Measurements from ENCODE around the gene SERHL2.
"Not testable (repeated sequence)": the region's sequence is repeated elsewhere in the genome, so short reads cannot be mapped to it uniquely, and the experiment has no call there.

The SERHL2 gene

GRCh38 chr22:42553475-42554361, at the start of gene SERHL2:
TSS of gene SERHL2 (plus strand) at chr22:42553956. CDS start at chr22:42554021, 65 bp downstream.
- DNase-seq = peak; percentile 48

- DNase-seq = not testable (repeated sequence)
Observed at GRCh38 chr22:42508327-42508974, 45.3 kb upstream of the SERHL2 start.

DNA sequence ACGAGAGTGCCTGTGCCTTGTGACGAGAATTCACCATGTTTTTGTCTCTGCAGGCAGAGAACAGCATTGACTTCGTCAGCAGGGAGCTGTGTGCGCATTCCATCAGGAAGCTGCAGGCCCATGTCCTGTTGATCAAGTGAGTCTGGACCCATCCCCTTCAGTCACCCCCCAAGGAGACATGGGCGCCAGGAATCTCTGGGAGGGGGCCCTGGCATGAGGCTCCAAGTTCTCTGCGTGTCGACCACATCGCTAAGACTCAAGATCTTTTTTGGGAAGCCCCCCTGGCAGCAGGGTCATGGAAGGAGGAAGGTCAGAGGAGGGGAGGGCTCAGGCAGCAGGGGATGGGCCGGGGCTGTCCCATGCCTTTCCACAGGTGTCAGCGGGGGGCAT, 44.8 kb upstream of the SERHL2 start:
- DNase-seq = not testable (repeated sequence)

DNA sequence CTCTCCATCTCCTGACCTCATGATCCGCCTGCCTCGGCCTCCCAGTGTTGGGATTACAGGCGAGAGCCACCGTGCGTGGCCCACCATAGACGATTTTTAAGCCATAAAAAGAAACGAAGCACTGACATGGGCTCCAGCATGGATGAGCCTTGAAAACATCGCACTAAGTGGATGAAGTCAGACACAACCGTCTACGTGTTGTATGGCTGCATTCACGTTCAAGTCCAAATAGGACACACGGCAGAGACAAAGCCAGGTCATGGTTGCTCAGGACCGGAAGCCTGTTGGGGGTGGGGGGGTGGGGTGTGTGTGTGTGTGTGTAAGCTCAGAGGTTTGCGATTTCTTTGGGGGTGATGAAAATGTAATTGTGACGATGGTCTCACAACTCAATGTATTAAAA, 44.2 kb upstream of the SERHL2 start:
- no peak for DNase-seq

GRCh38 chr22:42511401-42511891, 42.3 kb upstream of the SERHL2 start:
- DNase-seq = no peak

GRCh38 chr22:42512273-42512990, 41.3 kb upstream of the SERHL2 start:
- DNase-seq = not testable (repeated sequence)

GRCh38 chr22:42514331-42514730, 39.4 kb upstream of the SERHL2 start:
- DNase-seq = not testable (repeated sequence)

DNA sequence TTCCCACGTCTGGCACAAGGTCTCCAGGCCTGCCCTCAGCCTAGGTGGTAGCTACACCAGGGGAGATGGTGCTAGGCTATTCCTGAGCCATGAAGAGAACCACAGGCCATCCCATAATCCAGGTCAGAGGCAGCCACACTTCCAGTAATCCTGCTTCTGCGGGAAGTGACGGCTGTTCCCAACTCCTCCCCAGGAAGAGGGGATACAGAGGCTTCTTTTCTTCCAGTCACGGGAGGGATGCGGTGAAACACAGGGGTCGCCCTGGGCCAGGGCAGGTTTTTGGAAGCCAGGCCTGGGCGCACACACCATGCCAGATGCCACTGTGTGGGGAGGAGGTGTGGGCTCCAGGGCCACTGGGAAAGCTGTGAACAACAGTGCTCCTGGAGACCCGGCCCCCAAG, 38.5 kb upstream of the SERHL2 start:
- DNase-seq = not testable (repeated sequence)

DNA sequence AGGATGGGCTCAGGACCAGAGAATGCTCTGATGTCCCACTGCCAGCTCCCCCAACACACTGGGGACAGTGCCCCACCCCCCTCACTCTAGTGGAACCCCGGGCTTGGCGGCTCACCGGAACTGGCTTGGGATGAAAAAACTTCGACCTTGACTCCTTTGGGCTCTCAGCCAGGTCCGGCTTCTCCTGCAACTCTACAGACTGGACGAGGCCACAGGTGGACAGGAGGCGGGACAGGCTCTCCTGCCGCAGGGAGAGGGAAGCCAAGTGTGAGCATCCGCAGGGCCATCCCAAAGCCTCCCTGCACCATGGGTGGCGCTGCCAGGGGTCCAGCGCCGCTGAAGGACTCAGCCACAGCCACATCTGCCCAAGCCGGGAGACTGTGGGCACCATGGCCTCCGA, 37.9 kb upstream of the SERHL2 start:
- DNase-seq = no peak

DNA sequence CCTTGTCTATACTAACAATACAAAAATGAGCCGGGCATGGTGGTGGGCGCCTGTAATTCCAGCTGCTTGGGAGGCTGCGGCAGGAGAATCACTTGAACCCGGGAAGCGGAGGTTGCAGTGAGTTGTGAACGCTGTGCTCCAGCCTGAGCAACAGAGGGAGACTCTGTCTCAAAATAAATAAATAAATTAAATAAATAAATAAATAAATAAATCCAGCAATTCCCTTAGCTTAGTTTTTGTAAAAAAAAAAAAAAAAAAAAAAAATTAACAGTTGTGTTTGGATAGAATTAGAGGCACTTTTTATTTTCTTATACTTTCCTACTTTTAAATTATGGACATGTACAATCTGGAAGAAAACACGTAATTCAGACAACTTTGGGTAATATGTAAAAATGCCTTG, 36.7 kb upstream of the SERHL2 start:
- not testable (repeated sequence) for DNase-seq

GRCh38 chr22:42518638-42519524, 34.9 kb upstream of the SERHL2 start:
- not testable (repeated sequence) for DNase-seq

- DNase-seq = peak; percentile 18
Observed at GRCh38 chr22:42519525-42520401, 34.0 kb upstream of the SERHL2 start, which contains the start of gene RRP7A. TSS of gene RRP7A (minus strand) at chr22:42519796. CDS start at chr22:42519786, 10 bp downstream.

GRCh38 chr22:42521228-42521546, 32.6 kb upstream of the SERHL2 start:
- no peak for DNase-seq

- DNase-seq = no peak
Observed at GRCh38 chr22:42522546-42522945, 31.2 kb upstream of the SERHL2 start.

DNA sequence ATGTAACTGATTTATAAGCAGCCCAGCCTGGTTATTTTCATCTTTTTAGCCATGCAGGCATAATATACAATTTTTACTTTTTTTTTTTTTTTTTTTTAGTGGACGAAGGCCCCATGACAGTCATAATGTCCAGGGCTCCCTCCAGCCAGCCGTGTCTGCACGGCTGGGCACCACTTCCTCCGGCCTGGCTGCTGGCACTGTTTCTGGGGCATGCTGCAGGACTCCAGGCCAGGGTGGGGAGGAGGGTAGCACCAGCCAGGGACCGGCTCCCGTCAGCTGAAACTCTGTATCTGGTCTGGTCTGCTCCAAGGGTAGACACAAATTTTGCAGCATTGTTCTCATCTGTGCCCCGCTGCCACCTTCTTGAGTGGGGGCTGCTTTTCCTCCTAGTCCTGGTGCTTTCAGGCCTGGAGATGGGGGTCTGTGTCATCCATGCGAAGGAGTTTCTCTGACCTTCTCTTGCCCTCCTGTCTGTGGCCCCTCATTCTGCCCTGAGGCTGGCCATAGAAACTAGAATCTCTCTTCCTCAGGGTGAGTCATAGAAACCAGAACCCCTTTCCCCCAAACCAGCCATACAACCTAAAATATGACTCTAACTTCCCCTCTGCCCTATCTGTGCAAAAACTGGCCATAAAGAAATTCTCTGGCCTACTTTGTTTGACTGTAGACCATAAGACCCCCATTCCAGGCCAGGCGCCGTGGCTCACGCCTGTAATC, 25.0 kb upstream of the SERHL2 start:
- DNase-seq = no peak

GRCh38 chr22:42529435-42529834, 24.3 kb upstream of the SERHL2 start:
- DNase-seq = not testable (repeated sequence)

DNA sequence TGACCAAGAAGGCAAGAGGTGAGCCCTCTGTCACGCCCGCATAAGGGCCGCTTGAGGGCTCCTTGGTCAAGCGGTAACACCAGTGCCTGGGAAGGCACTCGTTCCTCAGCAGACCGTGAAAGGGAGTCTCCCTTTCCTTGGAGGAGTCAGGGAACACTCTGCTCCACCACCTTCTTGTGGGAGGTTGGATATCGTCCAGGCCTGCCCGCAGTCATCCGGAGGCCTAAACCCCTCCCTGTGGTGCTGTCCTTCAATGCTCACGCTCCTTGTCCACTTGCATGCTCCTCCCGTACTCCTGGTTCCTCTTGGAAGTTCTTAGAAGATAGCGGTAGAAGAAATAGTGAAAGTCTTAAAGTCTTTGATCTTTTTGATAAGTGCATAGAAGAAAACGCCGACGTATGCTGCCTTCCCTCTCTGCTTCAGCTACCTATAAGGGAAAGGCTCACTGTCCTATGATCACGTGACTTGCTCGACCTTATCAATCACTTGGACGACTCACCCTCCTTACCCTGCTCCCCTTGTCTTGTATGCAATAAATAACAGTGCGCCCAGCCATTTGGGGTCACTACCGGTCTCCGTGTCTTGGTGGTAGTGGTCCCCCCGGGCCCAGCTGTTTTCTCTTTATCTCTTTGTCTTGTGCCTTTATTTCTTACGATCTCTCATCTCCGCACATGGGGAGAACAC, 22.2 kb upstream of the SERHL2 start:
- not testable (repeated sequence) for DNase-seq

DNA sequence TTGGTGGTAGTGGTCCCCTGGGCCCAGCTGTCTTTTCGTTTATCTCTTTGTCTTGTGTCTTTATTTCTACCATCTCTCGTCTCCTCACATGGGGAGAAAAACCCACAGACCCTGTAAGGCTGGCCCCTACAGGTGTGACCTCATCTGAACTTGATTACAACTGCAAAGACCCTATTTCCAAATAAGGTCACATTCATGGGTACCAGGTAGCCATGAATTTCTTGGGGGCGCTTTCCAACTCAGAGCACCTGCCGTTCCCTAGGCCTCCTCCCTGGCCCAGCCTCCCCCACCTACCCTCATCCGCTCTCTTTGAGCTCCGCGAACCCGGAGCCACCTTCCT, 20.1 kb upstream of the SERHL2 start:
- no peak for DNase-seq

DNA sequence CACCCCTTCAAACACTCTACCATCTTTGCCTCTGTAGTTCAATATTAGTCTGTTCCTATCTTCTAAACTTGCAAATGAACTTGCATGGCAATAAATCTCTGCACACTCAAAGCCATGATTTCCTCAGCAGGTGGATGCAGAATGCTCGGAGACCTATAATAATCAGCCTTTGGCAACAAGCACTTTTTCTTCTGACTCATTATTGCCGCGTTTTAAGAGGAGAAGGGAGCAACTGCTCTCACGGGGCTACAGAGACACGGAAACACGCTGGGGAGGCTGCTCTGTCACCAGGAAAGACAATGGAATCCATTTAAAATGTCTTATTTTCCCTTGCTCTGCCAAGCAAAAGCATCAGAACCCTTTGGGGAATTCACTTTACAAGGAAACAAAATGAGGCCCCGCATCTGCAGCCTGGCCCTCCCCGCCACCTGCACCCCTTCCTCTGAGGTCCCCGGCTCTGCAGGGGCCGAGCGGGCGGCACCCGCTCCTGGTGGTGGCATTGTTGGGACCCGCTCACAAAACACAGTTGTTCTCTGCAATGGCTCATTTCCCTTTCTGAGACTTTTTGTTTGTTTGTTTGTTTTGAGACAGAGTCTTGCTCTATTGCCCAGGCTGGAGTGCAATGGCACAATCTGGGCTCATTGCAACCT, 18.5 kb upstream of the SERHL2 start:
- not testable (repeated sequence) for DNase-seq
